Stimulated activated CD4-positive, alpha-beta T cell treated with anti-CD3 and anti-CD28 coated beads, Interleukin-1b, Interleukin-23, amount 100 ng/mL, for 4 hours (primary cell): ENCODE data around the gene SLC13A5.

ENCODE experiments used
- DNase-seq, 2 donors: peaks; one replicate each; pipeline ENCODE4 v3.0.0-alpha.2; 2020; ENCODE audit warnings: low read depth in 2 of 2

SLC13A5 gene

GRCh38 chr17:6684460-6684783, 28.7 kb downstream of the SLC13A5 start:
- no peak for DNase-seq

GRCh38 chr17:6683730-6684459, 29.3 kb downstream of the SLC13A5 start:
- no peak for DNase-seq

GRCh38 chr17:6683081-6683684, 30.0 kb downstream of the SLC13A5 start:
- DNase-seq, result no peak

GRCh38 chr17:6682339-6682738, 30.8 kb downstream of the SLC13A5 start:
- DNase-seq, result no peak

GRCh38 chr17:6681671-6682070, 31.5 kb downstream of the SLC13A5 start:
- no peak for DNase-seq

- DNase-seq, result no peak
These were observed 32.0 kb downstream of the SLC13A5 start for GRCh38 chr17:6681176-6681575.

- DNase-seq, result no peak
These were observed 33.9 kb downstream of the SLC13A5 start for GRCh38 chr17:6679241-6679640.

GRCh38 chr17:6677946-6678345, 35.2 kb downstream of the SLC13A5 start:
- DNase-seq, result no peak

- DNase-seq, result no peak
These were observed 35.9 kb downstream of the SLC13A5 start for GRCh38 chr17:6677158-6677831.

GRCh38 chr17:6676802-6677157, 36.4 kb downstream of the SLC13A5 start:
- no peak for DNase-seq

GRCh38 chr17:6675201-6675825, 37.9 kb downstream of the SLC13A5 start:
- DNase-seq, result no peak

GRCh38 chr17:6674586-6674985, 38.6 kb downstream of the SLC13A5 start:
- DNase-seq, result no peak

- no peak for DNase-seq
These were observed 41.7 kb downstream of the SLC13A5 start for GRCh38 chr17:6671431-6671830.

GRCh38 chr17:6670999-6671398, 42.2 kb downstream of the SLC13A5 start:
- no peak for DNase-seq

- DNase-seq, result no peak
These were observed 42.6 kb downstream of the SLC13A5 start for GRCh38 chr17:6670571-6670970.

GRCh38 chr17:6669479-6670212, 43.5 kb downstream of the SLC13A5 start:
- DNase-seq, result no peak

GRCh38 chr17:6668727-6669425, 44.3 kb downstream of the SLC13A5 start:
- no peak for DNase-seq

- DNase-seq, result no peak
These were observed 45.0 kb downstream of the SLC13A5 start for GRCh38 chr17:6668219-6668618.

- DNase-seq, result no peak
These were observed 45.7 kb downstream of the SLC13A5 start for GRCh38 chr17:6667516-6667915.

GRCh38 chr17:6666557-6666956, 46.6 kb downstream of the SLC13A5 start:
- DNase-seq, result no peak

GRCh38 chr17:6666077-6666521, 47.1 kb downstream of the SLC13A5 start:
- DNase-seq, result peak in 1 of 2 donors; percentile 35
